ENCODE measurements around the gene CCDC183. TPM values are rescaled to one million over a fixed set of nuclear protein-coding genes. Genes with fewer than 3 reads are reported as not detected.
"Not testable (repeated sequence)": the region's sequence is repeated elsewhere in the genome, so short reads cannot be mapped to it uniquely, and the experiment has no call there.

The CCDC183 gene
- total and polyA plus RNA-seq, 2 of the 4 experiments (the other 2 are of a cell fraction) = under 0.01 to 0.29 TPM

GRCh38 chr9:136802321-136802720 lies 6.2 kb downstream of the CCDC183 start:
- Histone ChIP-seq H2BK120ac (ENCODE audit: low read depth, low read length) (no peak overlapping the region), H2BK15ac (ENCODE audit: low read depth, low read length) (no peak overlapping the region), H3K9me1 (ENCODE audit: insufficient read depth, low read length) (no peaks in the 10 kb centered on the region), H3K4me1 (ENCODE audit: control insufficient read depth, insufficient read depth, low read length) (peaks cover 13% of the 10 kb centered on the region), H3K4ac (ENCODE audit: low read depth, low read length) (no peak overlapping the region), H2BK20ac (ENCODE audit: low read depth, low read length) (no peak overlapping the region), H3K36me3 (ENCODE audit: control insufficient read depth, insufficient read depth, low read length) (peaks cover 2% of the 10 kb centered on the region; the same call in 1 of the 2 replicates), H3K56ac (ENCODE audit: extremely low read depth, insufficient read depth, low read length) (no peak overlapping the region), H3K9me3 (ENCODE audit: control insufficient read depth, insufficient read depth, low read length) (no peaks in the 10 kb centered on the region), H3K23ac (ENCODE audit: low read depth, low read length) (no peak overlapping the region), H3K27me3 (ENCODE audit: control insufficient read depth, insufficient read depth, low read length) (peaks cover 36% of the 10 kb centered on the region), H2BK5ac (ENCODE audit: low read depth, low read length, poor library complexity, severe bottlenecking) (no peak overlapping the region), H3K18ac (ENCODE audit: low read depth, low read length) (no peak overlapping the region), H4K8ac (ENCODE audit: low read depth in 2 of 2, low read length in 2 of 2) (no peak overlapping the region), H3K4me3 (ENCODE audit: insufficient read depth, low read depth, low read length) (no peak overlapping the region), H2AFZ (replicated peaks; ENCODE audit: low read length, poor library complexity) (no peak overlapping the region), H2AK5ac (ENCODE audit: low read depth, low read length) (no peak overlapping the region), H3K27ac (ENCODE audit: insufficient read depth, low read length) (no peak overlapping the region), H4K5ac (ENCODE audit: low read depth, low read length) (no peak overlapping the region), H3K4me2 (ENCODE audit: low read depth, low read length) (no peak overlapping the region), H3K9ac (ENCODE audit: low read depth, low read length) (no peak overlapping the region), H4K91ac (ENCODE audit: insufficient read depth, low read depth, low read length) (no peak overlapping the region), H3K14ac (replicated peaks; ENCODE audit: low read depth, low read length) (no peak overlapping the region), H3K79me1 (ENCODE audit: low read depth in 1 of 2, low read length in 2 of 2) (peaks cover 6 to 11% of the 10 kb centered on the region in 2 experiments; a peak in 3 of 4 replicates), H2AK9ac (replicated peaks; ENCODE audit: low read depth, low read length, poor library complexity) (no peak overlapping the region), H4K20me1 (ENCODE audit: insufficient read depth, low read length) (peaks cover 3% of the 10 kb centered on the region)
- in situ Hi-C loops (cut with MboI; ENCODE audit: low sequenced_read_pairs) = no loop called here
- no TSS peak for BruUV-seq (replicated peaks)
- WGBS, 2 experiments (ENCODE audit: extremely low coverage in 2 of 2, insufficient read length in 1 of 2) = 100% methylated on average over 1 of the region's 6 CpGs; no CpG with 5 or more reads in 1 of the 2 experiments
- intact Hi-C loops (cut with micrococcal nuclease) = no loop called here
- CTCF ChIA-PET = no interaction called here
- dilution Hi-C loops (cut with HindIII; ENCODE audit: low sequenced_read_pairs, unreplicated experiment) = no loop called here
- no peak for TF ChIP-seq NFE2L2 (IDR thresholded peaks at IDR 0.05; ENCODE audit: low read depth, low read length)
- POLR2A ChIA-PET (ENCODE audit: unreplicated experiment) = no interaction called here
- ATAC-seq (ENCODE audit: low read depth) (no peak), DNase-seq (no peak)

GRCh38 chr9:136803009-136803550 lies 6.9 kb downstream of the CCDC183 start:
- H3K9me1 ChIP-seq (ENCODE audit: insufficient read depth, low read length); POLR2A ChIA-PET (ENCODE audit: unreplicated experiment); H3K9ac ChIP-seq (ENCODE audit: low read depth, low read length); BruUV-seq (replicated peaks); H2AK5ac ChIP-seq (ENCODE audit: low read depth, low read length); H2AFZ ChIP-seq (replicated peaks; ENCODE audit: low read length, poor library complexity); H3K27ac ChIP-seq (ENCODE audit: insufficient read depth, low read length); H3K4ac ChIP-seq (ENCODE audit: low read depth, low read length); H3K56ac ChIP-seq (ENCODE audit: extremely low read depth, insufficient read depth, low read length); intact Hi-C loops (cut with micrococcal nuclease); H3K4me3 ChIP-seq (ENCODE audit: insufficient read depth, low read depth, low read length); H3K36me3 ChIP-seq (ENCODE audit: control insufficient read depth, insufficient read depth, low read length); H2BK120ac ChIP-seq (ENCODE audit: low read depth, low read length); H4K8ac ChIP-seq (ENCODE audit: low read depth in 2 of 2, low read length in 2 of 2); dilution Hi-C loops (cut with HindIII; ENCODE audit: low sequenced_read_pairs, unreplicated experiment); H2BK20ac ChIP-seq (ENCODE audit: low read depth, low read length); ATAC-seq (ENCODE audit: low read depth); H4K20me1 ChIP-seq (ENCODE audit: insufficient read depth, low read length); H3K9me3 ChIP-seq (ENCODE audit: control insufficient read depth, insufficient read depth, low read length); CTCF ChIA-PET; H2BK15ac ChIP-seq (ENCODE audit: low read depth, low read length); H3K18ac ChIP-seq (ENCODE audit: low read depth, low read length); H2AK9ac ChIP-seq (replicated peaks; ENCODE audit: low read depth, low read length, poor library complexity); H3K4me2 ChIP-seq (ENCODE audit: low read depth, low read length); H4K5ac ChIP-seq (ENCODE audit: low read depth, low read length); H2BK5ac ChIP-seq (ENCODE audit: low read depth, low read length, poor library complexity, severe bottlenecking); in situ Hi-C loops (cut with MboI; ENCODE audit: low sequenced_read_pairs); DNase-seq; H3K23ac ChIP-seq (ENCODE audit: low read depth, low read length); H3K14ac ChIP-seq (replicated peaks; ENCODE audit: low read depth, low read length); H4K91ac ChIP-seq (ENCODE audit: insufficient read depth, low read depth, low read length): not testable (repeated sequence)
- Histone ChIP-seq H3K79me1 (ENCODE audit: low read depth in 1 of 2, low read length in 2 of 2) (peaks cover 6 to 11% of the 10 kb centered on the region in 2 experiments; a peak in 3 of 4 replicates), H3K27me3 (ENCODE audit: control insufficient read depth, insufficient read depth, low read length) (peaks cover 33% of the 10 kb centered on the region), H3K4me1 (ENCODE audit: control insufficient read depth, insufficient read depth, low read length) (peaks cover 13% of the 10 kb centered on the region)
- 83% methylated on average over 2 of the region's 9 CpGs; no CpG with 5 or more reads in 1 of the 2 experiments for WGBS, 2 experiments (ENCODE audit: extremely low coverage in 2 of 2, insufficient read length in 1 of 2)
